Peyer's patch (tissue), 4 donors: Measurements from ENCODE around the gene JDP2.

Source experiments
- POLR2A ChIP-seq, 2 donors: fragments of 450-650 bp; IDR thresholded peaks; one replicate each; pipeline ENCODE4 v1.5.1; 2017; ENCODE audit warnings: antibody characterized with exemption in 2 of 2, mild to moderate bottlenecking in 2 of 2, moderate library complexity in 2 of 2
- TF ChIP-seq, protein P1 (sequence below), 6 experiments: fragments of 450-650 bp in 4 of 6; fragments of 200-600 bp in 2 of 6; sonication (generic) in 1 of 6; IDR thresholded peaks; one replicate each; pipeline ENCODE4 v1.5.1; 2017 to 2019; ENCODE audit warnings: antibody characterized with exemption in 6 of 6, mild to moderate bottlenecking in 3 of 6, moderate library complexity in 1 of 6

- TF ChIP-seq, protein P1, sequence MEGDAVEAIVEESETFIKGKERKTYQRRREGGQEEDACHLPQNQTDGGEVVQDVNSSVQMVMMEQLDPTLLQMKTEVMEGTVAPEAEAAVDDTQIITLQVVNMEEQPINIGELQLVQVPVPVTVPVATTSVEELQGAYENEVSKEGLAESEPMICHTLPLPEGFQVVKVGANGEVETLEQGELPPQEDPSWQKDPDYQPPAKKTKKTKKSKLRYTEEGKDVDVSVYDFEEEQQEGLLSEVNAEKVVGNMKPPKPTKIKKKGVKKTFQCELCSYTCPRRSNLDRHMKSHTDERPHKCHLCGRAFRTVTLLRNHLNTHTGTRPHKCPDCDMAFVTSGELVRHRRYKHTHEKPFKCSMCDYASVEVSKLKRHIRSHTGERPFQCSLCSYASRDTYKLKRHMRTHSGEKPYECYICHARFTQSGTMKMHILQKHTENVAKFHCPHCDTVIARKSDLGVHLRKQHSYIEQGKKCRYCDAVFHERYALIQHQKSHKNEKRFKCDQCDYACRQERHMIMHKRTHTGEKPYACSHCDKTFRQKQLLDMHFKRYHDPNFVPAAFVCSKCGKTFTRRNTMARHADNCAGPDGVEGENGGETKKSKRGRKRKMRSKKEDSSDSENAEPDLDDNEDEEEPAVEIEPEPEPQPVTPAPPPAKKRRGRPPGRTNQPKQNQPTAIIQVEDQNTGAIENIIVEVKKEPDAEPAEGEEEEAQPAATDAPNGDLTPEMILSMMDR (IDR thresholded peaks at IDR 0.05): no peak
- no peak for TF ChIP-seq POLR2A (IDR thresholded peaks at IDR 0.05)
Observed at GRCh38 chr14:75429562-75429961, 1.7 kb downstream of the JDP2 start.
